ENCODE measurements around the gene SASH1.

The SASH1 gene

GRCh38 chr6:148492654-148493290 is 150.1 kb downstream of the SASH1 start:
- no peak overlapping the region for H3K4me3 ChIP-seq (ENCODE audit: control insufficient read depth, low read depth, low read length)
- DNase-seq (ENCODE audit: low read depth) = peak; percentile 79
- TF ChIP-seq CTCF (conservative IDR thresholded peaks at IDR 0.05; ENCODE audit: control insufficient read depth, insufficient read depth, low read depth, low read length) = no peak

- no peak for TF ChIP-seq CTCF (conservative IDR thresholded peaks at IDR 0.05; ENCODE audit: control insufficient read depth, insufficient read depth, low read depth, low read length)
- DNase-seq (ENCODE audit: low read depth) = no peak
- H3K4me3 ChIP-seq (ENCODE audit: control insufficient read depth, low read depth, low read length) = no peak overlapping the region
These were observed 150.8 kb downstream of the SASH1 start for GRCh38 chr6:148493424-148493823.

- DNase-seq (ENCODE audit: low read depth) = peak; percentile 81
These were observed 151.6 kb downstream of the SASH1 start for GRCh38 chr6:148494226-148494625.

GRCh38 chr6:148495029-148495428 is 152.4 kb downstream of the SASH1 start:
- TF ChIP-seq CTCF (conservative IDR thresholded peaks at IDR 0.05; ENCODE audit: control insufficient read depth, insufficient read depth, low read depth, low read length) = no peak
- DNase-seq (ENCODE audit: low read depth) = no peak
- no peak overlapping the region for H3K4me3 ChIP-seq (ENCODE audit: control insufficient read depth, low read depth, low read length)

More at GRCh38 chr6:148494226-148494625, 151.6 kb downstream of the SASH1 start:
- no peak overlapping the region for H3K4me3 ChIP-seq (ENCODE audit: control insufficient read depth, low read depth, low read length)
- no peak for TF ChIP-seq CTCF (conservative IDR thresholded peaks at IDR 0.05; ENCODE audit: control insufficient read depth, insufficient read depth, low read depth, low read length)

GRCh38 chr6:148497257-148497656 is 154.6 kb downstream of the SASH1 start:
- no peak for TF ChIP-seq CTCF (conservative IDR thresholded peaks at IDR 0.05; ENCODE audit: control insufficient read depth, insufficient read depth, low read depth, low read length)
- H3K4me3 ChIP-seq (ENCODE audit: control insufficient read depth, low read depth, low read length) = no peak overlapping the region
- DNase-seq (ENCODE audit: low read depth) = peak; percentile 97

GRCh38 chr6:148497717-148498116 is 155.1 kb downstream of the SASH1 start:
- no peak for TF ChIP-seq CTCF (conservative IDR thresholded peaks at IDR 0.05; ENCODE audit: control insufficient read depth, insufficient read depth, low read depth, low read length)
- peak; percentile 56 for DNase-seq (ENCODE audit: low read depth)
- no peak overlapping the region for H3K4me3 ChIP-seq (ENCODE audit: control insufficient read depth, low read depth, low read length)

GRCh38 chr6:148500402-148500801 is 157.8 kb downstream of the SASH1 start:
- TF ChIP-seq CTCF (conservative IDR thresholded peaks at IDR 0.05; ENCODE audit: control insufficient read depth, insufficient read depth, low read depth, low read length) = no peak
- H3K4me3 ChIP-seq (ENCODE audit: control insufficient read depth, low read depth, low read length) = no peak overlapping the region
- DNase-seq (ENCODE audit: low read depth) = no peak

Data from fibroblast of mammary gland (primary cell).